NCI-H2227 (cell line): ENCODE results near the gene DIP2C.
"Not testable (repeated sequence)": the region's sequence is repeated elsewhere in the genome, so short reads cannot be mapped to it uniquely, and the experiment has no call there.

ENCODE experiments used
- DNase-seq: peaks from one replicate; lab custom pipeline; 2025; ENCODE audit not compliant: unreplicated experiment; lab: John Stamatoyannopoulos, UW

The DIP2C gene

GRCh38 chr10:641149-642010, 48.1 kb downstream of the DIP2C start:
- DNase-seq = no peak

DNA sequence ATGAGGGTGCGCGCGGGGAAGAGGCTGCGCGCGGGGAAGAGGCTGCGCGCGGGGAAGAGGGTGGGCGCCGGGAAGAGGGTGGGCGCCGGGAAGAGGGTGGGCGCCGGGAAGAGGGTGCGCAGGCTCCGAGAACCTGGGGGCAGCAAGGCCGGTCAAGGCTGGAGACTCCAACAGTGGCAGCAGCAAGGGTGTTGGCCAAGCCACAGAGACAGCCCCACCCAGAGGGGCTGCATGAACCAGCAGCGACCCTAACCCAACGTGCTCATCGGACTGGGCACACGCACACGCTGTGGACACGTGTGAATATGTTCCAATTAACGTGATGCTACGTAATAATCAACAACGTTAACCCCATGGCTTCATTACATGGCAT, 48.8 kb downstream of the DIP2C start:
- no peak for DNase-seq

- no peak for DNase-seq
These were observed 49.5 kb downstream of the DIP2C start for GRCh38 chr10:639751-640672.

- no peak for DNase-seq
These were observed 50.3 kb downstream of the DIP2C start for GRCh38 chr10:639001-639750.

GRCh38 chr10:637771-638195, 51.7 kb downstream of the DIP2C start:
- DNase-seq = no peak

DNA sequence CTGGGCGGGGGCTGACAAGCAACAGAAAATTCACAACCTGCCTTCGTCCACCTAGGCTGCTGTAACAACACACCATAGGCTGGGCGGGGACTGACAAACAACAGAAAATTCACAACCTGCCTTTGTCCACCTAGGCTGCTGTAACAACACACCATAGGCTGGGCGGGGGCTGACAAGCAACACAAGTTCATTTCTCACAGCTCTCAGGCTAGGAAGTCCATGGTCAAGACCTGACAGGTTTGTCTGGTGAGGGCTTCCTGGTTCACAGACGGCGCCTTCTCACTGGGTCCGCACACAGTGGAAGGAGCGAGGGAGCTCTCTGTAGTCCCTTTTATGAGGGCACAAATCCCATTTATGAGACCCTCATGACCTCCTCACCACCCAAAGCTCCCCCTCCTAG, 52.2 kb downstream of the DIP2C start:
- no peak for DNase-seq

DNA sequence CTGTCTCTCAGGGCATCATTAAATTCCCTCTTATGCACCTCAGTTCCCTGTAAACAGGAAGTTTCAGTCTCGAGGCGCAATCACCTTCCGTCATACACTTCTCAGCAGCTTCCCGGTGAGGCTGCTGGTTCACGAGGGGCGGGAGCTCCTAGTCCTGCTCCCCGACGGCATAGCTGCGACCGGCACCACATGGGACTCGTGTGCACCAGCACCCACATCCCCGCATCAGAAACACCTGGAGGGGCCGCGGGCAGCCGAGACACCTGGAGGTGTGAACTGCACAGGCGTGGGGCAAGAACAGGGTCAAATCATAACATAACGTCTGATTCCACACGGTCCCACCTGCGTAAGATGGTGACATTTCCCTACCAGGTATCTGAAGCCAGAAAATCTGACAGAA, 52.7 kb downstream of the DIP2C start:
- no peak for DNase-seq

DNA sequence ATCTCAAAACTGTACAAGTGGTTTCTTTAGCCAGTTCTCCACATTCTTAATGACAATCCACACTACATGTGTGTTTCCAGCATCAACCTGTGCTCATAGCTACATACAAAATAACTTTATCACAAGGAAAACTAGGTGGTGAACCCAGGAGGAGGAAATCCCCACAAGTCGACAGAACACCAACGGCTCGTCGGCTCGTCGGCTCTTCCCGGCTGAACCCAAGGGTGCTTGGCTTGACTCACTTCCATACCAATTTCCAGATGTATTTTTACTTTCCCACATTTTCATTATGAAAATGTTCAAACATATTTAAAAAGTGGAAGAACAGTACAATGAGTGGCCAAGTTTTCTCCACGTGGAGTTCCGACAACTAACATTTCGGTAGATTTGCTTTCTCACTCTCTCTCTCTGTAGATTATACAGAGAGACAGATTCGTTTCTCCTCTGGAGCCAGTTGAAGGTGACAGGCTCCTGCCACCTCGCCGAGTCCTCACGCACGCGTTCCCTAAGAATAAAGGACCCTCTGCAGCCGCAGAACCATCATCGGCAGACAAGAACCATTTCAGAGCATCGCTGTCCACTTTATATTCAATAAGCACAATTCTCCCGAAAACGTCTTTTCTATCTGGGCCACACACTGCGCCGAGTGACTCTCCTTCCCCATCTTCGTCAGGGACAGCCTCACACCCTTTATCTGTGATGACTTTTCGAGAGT, 53.3 kb downstream of the DIP2C start:
- no peak for DNase-seq

- DNase-seq = no peak
These were observed 54.2 kb downstream of the DIP2C start for GRCh38 chr10:635088-635861.

- DNase-seq = no peak
These were observed 55.2 kb downstream of the DIP2C start for GRCh38 chr10:634256-634655.

DNA sequence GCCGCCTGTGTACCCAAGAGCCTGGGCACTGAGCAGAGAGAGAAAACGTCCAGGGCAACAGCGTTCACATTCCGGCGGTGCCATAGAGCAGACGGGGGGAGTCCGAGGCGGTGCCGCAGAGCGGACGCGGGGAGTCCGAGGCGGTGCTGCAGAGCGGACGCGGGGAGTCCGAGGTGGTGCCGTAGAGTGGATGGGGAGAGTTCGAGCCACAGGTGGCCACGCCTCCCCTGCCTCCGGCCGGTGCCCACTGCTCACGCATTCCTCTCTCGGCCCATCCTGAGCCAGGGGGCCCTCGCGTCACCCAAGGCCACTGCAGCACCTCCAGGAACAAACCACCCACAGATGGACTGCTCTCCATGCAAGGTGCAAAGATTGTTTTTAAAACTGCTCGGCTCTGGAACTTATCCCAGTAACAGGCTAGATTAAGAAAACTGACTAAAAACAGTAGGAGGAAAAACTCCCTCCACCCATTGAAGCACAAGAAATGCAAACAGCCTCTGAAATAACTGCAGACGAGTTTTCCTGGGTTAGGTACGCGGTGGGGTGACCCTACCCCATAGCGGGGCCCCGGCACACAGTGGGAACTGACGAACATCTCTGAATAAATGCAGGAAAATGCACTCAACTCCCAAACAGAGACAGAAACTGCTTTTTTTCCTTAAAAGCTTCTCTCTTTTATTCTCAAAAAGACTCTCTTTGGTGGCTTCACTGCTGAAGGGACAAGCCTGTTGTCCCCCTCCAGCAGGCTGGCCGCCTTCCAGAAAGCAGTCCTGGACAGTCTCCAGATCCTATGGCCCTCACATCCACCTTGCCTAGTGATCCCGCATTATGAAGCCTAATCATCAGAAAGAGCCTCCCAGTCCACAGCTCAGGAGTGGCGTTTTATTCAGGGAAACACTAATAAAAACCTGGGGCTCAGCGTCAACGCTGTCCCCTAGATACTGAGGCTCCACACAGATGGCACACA, 55.9 kb downstream of the DIP2C start:
- DNase-seq = no peak

DNA sequence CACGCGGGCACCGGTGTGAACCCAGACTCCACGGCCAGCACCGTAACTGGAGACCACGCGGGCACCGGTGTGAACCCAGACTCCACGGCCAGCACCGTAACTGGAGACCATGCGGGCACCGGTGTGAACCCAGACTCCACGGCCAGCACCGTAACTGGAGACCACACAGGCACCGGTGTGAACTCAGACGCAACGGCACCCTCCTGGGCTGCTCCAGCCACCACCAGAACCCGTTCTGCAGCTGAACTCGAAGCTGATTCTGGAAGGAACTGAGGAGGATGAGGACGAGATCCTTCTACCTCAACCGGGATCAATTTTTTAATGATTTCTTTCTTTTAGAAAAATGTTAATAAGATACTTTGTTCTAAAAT, 56.7 kb downstream of the DIP2C start:
- DNase-seq = not testable (repeated sequence)

DNA sequence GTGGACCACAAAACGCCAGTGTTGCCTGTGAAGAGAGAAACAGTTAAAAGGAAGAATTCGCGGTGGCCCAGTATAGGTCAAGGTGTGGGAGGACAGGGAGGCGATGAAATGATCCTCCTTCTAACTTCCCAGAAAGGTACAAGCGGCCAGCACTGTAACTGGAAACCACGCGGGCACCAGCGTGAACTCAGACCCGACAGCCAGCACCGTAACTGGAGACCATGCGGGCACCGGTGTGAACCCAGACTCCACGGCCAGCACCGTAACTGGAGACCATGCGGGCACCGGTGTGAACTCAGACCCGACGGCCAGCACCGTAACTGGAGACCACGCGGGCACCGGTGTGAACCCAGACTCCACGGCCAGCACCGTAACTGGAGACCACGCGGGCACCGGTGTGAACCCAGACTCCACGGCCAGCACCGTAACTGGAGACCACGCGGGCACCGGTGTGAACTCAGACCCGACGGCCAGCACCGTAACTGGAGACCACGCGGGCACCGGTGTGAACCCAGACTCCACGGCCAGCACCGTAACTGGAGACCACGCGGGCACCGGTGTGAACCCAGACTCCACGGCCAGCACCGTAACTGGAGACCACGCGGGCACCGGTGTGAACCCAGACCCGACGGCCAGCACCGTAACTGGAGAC, 57.2 kb downstream of the DIP2C start:
- DNase-seq = not testable (repeated sequence)

- no peak for DNase-seq
These were observed 58.2 kb downstream of the DIP2C start for GRCh38 chr10:631266-631665.

DNA sequence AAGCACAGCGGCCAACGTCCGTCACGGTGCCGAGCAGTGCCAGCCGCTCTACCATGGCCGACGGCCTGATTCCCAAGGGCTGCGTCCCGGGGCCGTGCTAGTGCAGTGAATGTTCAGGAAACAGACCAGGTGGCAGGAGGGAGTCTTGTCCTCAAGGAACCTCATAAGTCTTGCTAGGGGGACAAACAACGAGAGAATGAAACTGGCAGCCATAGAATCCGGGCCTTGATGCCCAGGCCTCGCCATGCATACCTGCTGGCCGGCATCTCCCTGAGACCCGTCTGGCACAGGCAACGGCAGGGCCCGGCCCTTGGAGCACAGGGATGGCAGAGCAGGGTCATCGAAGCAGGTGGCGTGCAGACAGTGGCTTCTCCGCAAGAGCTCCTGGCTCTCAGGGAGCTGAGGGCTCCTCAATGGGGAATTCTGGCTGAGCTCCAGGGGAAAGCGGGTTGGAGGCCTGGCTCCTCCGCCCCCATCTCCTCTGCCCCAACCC, 58.8 kb downstream of the DIP2C start:
- DNase-seq = no peak

GRCh38 chr10:629186-629998, 60.1 kb downstream of the DIP2C start:
- no peak for DNase-seq

- DNase-seq = no peak
These were observed 61.0 kb downstream of the DIP2C start for GRCh38 chr10:628386-629045.
